ENCODE data around the gene POLR3H. TPM values are rescaled to one million over a fixed set of nuclear protein-coding genes. Genes with fewer than 3 reads are reported as not detected.
A peak's percentile ranks its signal among the peaks of the same experiment; 100 is the strongest.

POLR3H gene
- total RNA-seq, 2 donors from 2014 or later: 17.6 to 38.1 TPM

DNA sequence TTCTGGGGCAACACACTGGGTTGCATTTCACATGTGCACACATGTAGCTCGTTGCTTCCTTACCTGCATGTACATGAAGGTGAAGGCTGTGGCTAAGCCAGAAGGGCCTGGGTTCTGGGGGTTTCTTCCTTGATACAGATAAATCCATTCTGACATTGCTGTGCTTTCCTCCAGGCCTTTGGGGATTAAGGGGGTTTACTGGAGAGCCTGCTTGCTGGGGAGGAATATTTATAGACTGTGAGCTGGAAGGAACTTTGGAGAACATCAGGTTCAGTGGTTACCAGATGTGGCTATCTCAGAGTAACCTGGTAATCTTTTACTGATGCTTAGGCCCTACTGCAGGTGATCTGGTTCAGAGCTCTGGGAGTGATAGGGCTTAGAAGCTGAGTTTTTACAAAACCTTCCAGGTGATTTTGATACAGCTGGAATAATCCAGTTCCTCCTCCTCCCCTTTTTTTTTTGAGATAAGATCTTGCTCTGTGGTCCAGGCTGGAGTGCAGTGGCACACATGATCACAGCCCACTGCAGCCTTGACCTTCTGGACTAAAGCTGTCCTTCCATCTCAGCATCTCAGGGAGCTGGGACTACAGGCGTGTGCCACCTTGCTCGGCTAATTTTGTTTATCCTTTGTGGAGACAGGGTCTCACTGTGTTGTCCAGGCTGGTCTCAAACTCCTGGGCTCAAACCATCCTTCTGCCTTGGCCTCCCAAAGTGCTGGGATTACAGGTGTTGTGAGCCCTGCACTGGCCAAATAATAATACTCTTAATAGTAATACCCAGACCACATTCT lies 55.5 kb downstream of the POLR3H start:
- Histone ChIP-seq H3K9me3 (no peaks in the 10 kb centered on the region), H3K27ac (no peak overlapping the region), H3K27me3 (replicated peaks; ENCODE audit: insufficient read depth) (no peaks in the 10 kb centered on the region), H3K36me3 (no peaks in the 10 kb centered on the region), H3K4me1 (ENCODE audit: control insufficient read depth in 1 of 2, low read depth in 2 of 2) (peaks cover under 1 to 48% of the 10 kb centered on the region in 2 donors), H3K4me3 (no peak overlapping the region)
- DNase-seq (ENCODE audit: low spot score) (no peak), ATAC-seq (ENCODE audit: insufficient number of reproducible peaks, low FRiP score, low read depth) (no peak)
- TF ChIP-seq, protein P1, sequence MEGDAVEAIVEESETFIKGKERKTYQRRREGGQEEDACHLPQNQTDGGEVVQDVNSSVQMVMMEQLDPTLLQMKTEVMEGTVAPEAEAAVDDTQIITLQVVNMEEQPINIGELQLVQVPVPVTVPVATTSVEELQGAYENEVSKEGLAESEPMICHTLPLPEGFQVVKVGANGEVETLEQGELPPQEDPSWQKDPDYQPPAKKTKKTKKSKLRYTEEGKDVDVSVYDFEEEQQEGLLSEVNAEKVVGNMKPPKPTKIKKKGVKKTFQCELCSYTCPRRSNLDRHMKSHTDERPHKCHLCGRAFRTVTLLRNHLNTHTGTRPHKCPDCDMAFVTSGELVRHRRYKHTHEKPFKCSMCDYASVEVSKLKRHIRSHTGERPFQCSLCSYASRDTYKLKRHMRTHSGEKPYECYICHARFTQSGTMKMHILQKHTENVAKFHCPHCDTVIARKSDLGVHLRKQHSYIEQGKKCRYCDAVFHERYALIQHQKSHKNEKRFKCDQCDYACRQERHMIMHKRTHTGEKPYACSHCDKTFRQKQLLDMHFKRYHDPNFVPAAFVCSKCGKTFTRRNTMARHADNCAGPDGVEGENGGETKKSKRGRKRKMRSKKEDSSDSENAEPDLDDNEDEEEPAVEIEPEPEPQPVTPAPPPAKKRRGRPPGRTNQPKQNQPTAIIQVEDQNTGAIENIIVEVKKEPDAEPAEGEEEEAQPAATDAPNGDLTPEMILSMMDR (IDR thresholded peaks at IDR 0.05): no peak

DNA sequence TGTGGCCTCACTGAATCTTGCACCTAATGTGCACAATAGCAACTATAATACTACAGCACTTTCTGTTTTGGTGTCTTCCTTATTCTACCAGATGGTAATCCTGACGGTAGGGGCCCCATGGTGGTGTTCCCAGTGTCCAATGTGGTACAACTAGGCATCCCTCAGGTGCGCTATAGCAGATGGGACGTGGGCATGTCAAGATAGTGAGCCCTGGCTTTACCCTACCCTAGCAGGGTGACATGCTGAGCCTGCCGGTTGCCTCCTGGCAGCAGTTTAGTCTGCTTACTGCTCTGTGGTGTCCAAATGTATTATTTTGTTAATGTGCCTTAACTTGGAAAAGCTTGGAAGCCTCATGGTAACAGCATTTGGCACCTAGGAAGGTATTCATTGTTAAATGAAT lies 56.2 kb downstream of the POLR3H start:
- H3K4me1 ChIP-seq (ENCODE audit: control insufficient read depth in 1 of 2, low read depth in 2 of 2): peaks cover 8 to 55% of the 10 kb centered on the region in 2 donors
- no peak for ATAC-seq (ENCODE audit: insufficient number of reproducible peaks, low FRiP score, low read depth)
- no peaks in the 10 kb centered on the region for H3K27me3 ChIP-seq (replicated peaks; ENCODE audit: insufficient read depth)
- H3K27ac ChIP-seq: no peak overlapping the region
- H3K4me3 ChIP-seq: no peak overlapping the region
- TF ChIP-seq, protein P1 (IDR thresholded peaks at IDR 0.05): no peak
- H3K36me3 ChIP-seq: no peaks in the 10 kb centered on the region
- no peaks in the 10 kb centered on the region for H3K9me3 ChIP-seq
- no peak for DNase-seq (ENCODE audit: low spot score)

DNA sequence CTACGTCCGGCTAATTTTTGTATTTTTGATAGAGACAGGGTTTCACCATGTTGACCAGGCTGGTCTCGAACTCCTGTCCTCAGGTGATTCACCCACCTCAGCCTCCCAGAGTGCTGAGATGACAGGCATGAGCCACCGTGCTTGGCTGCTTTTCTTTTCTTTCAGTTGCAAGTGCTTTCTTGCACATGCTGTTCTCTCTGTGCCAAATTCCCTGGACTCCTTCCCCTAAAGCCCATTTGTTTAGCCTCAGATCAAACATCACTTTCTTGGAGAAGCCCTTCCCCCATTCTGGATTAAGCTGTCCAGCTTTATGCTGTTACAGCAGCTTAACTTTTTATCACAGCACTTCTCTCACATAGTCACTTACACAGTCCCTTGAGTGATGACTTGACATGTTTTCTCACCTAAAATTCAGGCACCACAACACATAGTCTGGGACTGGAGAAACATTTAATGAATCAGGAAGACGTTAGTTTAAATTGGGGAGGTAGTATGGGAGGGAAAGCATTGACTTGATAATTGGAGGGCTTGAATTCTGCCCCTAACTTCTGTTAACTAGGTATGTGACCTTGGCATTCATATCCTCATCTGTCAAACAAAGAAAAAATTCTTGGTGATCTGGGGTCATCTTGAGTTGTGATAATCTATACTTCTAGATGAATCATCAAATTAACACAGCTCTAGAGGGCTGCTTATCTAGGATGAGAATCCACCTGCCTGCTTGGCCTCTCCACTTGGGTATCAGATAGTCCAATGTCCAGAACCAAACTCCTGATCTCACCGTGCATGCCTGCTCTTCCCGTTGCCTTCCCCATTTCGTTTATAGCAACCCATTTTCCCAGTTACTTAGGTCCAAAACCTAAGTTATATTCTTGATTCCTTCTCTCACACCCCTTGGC lies 57.0 kb downstream of the POLR3H start:
- H3K27me3 ChIP-seq (replicated peaks; ENCODE audit: insufficient read depth): no peaks in the 10 kb centered on the region
- no peaks in the 10 kb centered on the region for H3K36me3 ChIP-seq
- H3K4me3 ChIP-seq: no peak overlapping the region
- no peaks in the 10 kb centered on the region for H3K9me3 ChIP-seq
- TF ChIP-seq, protein P1 (IDR thresholded peaks at IDR 0.05): no peak
- peak overlapping the region in 1 of 2 donors; percentile 26 for H3K27ac ChIP-seq
- DNase-seq (ENCODE audit: low spot score) (no peak), ATAC-seq (ENCODE audit: insufficient number of reproducible peaks, low FRiP score, low read depth) (no peak)
- H3K4me1 ChIP-seq (ENCODE audit: control insufficient read depth in 1 of 2, low read depth in 2 of 2): peaks cover 11 to 61% of the 10 kb centered on the region in 2 donors

DNA sequence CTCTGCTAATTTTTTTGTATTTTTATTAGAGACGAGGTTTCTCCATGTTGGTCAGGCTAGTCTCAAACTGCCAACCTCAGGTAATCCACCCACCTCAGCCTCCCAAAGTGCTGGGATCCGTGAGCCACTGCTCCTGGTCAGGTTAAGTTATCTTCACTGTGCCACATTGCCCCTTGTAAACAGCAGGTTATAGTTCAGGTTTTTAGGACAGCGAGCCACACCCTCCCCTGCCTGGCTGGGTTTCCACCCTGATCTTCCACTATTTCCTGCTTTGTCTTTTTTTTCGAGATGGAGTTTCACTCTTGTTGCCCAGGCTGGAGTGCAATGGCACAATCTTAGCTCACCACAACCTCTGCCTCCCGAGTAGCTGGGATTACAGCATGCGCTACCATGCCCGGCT lies 59.2 kb downstream of the POLR3H start:
- Histone ChIP-seq H3K27ac (peak overlapping the region; percentile 12 to 23), H3K9me3 (no peaks in the 10 kb centered on the region), H3K27me3 (replicated peaks; ENCODE audit: insufficient read depth) (no peaks in the 10 kb centered on the region), H3K4me1 (ENCODE audit: control insufficient read depth in 1 of 2, low read depth in 2 of 2) (peaks cover 27 to 66% of the 10 kb centered on the region in 2 donors), H3K4me3 (no peak overlapping the region), H3K36me3 (no peaks in the 10 kb centered on the region)
- ATAC-seq (ENCODE audit: insufficient number of reproducible peaks, low FRiP score, low read depth) (no peak), DNase-seq (ENCODE audit: low spot score) (no peak)
- TF ChIP-seq, protein P1 (IDR thresholded peaks at IDR 0.05): no peak

DNA sequence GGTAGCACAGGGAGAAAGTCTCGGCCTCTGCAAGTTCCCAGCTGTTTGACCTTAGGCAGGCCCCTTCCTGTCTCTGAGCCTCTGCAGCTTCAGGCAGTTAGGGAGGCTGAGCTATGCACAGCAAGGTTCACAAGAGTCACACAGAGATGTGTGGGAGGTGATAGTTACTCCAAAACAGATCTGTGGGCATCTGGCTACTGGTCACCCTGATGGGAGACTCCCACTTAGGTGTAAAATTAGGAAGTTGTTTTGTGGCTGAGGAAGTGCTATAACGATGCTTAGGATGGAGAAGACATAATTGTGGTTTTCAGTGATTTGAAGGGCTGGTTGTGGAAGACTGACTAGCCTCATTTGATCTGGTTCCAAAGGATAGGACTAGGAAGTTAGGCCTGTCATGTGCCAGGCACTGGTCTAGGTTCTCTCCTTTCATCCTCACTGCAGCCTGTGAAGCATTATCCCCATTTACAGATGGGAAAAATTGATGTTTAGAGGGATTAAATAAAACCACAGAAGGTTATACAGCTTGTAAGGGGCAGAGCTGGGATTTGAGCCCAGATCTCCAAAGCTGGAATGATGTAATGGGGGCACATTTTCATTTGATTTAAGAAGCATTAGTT lies 61.8 kb downstream of the POLR3H start:
- Histone ChIP-seq H3K36me3 (no peaks in the 10 kb centered on the region), H3K27me3 (replicated peaks; ENCODE audit: insufficient read depth) (no peaks in the 10 kb centered on the region), H3K9me3 (no peaks in the 10 kb centered on the region), H3K4me3 (no peak overlapping the region), H3K4me1 (ENCODE audit: control insufficient read depth in 1 of 2, low read depth in 2 of 2) (peaks cover 35 to 67% of the 10 kb centered on the region in 2 donors), H3K27ac (peak overlapping the region; percentile 84 to 93)
- TF ChIP-seq, protein P1 (IDR thresholded peaks at IDR 0.05): no peak
- DNase-seq (ENCODE audit: low spot score) (no peak), ATAC-seq (ENCODE audit: insufficient number of reproducible peaks, low FRiP score, low read depth) (no peak)
